AML-193 (cell line): ENCODE results near the gene GBGT1.
A peak's percentile ranks its signal among the peaks of the same experiment; 100 is the strongest.

Experiments used
- DNase-seq, 2 experiments: peaks; one replicate each; lab custom pipeline; 2025; lab: John Stamatoyannopoulos, UW

The GBGT1 gene

GRCh38 chr9:133113949-133114885 is 49.5 kb downstream of the GBGT1 start:
- no peak for DNase-seq

- peak in 1 of 2 experiments; percentile 14 for DNase-seq
These were observed 50.4 kb downstream of the GBGT1 start for GRCh38 chr9:133113163-133113948.

- DNase-seq = peak; percentile 85 to 94
These were observed 51.1 kb downstream of the GBGT1 start for GRCh38 chr9:133112663-133113026.

- DNase-seq = no peak
These were observed 51.7 kb downstream of the GBGT1 start for GRCh38 chr9:133111808-133112662.

GRCh38 chr9:133109931-133110650 is 53.6 kb downstream of the GBGT1 start:
- DNase-seq = no peak

GRCh38 chr9:133108794-133109641 is 54.7 kb downstream of the GBGT1 start:
- DNase-seq = no peak

- no peak for DNase-seq
These were observed 55.5 kb downstream of the GBGT1 start for GRCh38 chr9:133107961-133108793.

GRCh38 chr9:133107245-133107722 is 56.4 kb downstream of the GBGT1 start:
- no peak for DNase-seq

GRCh38 chr9:133106511-133107244 is 57.0 kb downstream of the GBGT1 start:
- DNase-seq = no peak

GRCh38 chr9:133105461-133105770 is 58.3 kb downstream of the GBGT1 start:
- no peak for DNase-seq

GRCh38 chr9:133104718-133105460 is 58.8 kb downstream of the GBGT1 start:
- DNase-seq = no peak

GRCh38 chr9:133103987-133104505 is 59.7 kb downstream of the GBGT1 start:
- no peak for DNase-seq

- DNase-seq = peak; percentile 11 to 15
These were observed 60.3 kb downstream of the GBGT1 start for GRCh38 chr9:133103183-133103986.
